Activated CD8-positive, alpha-beta memory T cell treated with anti-CD3 and anti-CD28 coated beads, Interleukin-2, amount 10 ng/mL, durations not matched to agents 7 days and 5 days (primary cell): ENCODE measurements around the gene TRAPPC12. TPM values are rescaled to one million over a fixed set of nuclear protein-coding genes. Genes with fewer than 3 reads are reported as not detected.

Source experiments
- ATAC-seq: fragments of 150-1000 bp; cut with Tn5 transposase; one replicate; pipeline ENCODE4 v1.10.0; 2021; ENCODE audit warnings: moderate library complexity
- CTCF ChIA-PET: fragments of 350-600 bp; sonication (Branson Sonifier 250); formaldehyde crosslinking; loops from one replicate; lab custom pipeline; 2021; ENCODE audit warnings: antibody characterized with exemption; lab: Charles Lee
- DNase-seq: peaks from one replicate; pipeline ENCODE4 v3.0.0-alpha.2; 2020
- H3K27ac Mint-ChIP-seq: one replicate; pipeline ENCODE4 v1.8.0; 2021; ENCODE audit warnings: mild to moderate bottlenecking, mixed read lengths
- H3K27me3 Mint-ChIP-seq: one replicate; pipeline ENCODE4 v1.8.0; 2021; ENCODE audit warnings: mixed read lengths
- H3K36me3 Mint-ChIP-seq: one replicate; pipeline ENCODE4 v1.8.0; 2021; ENCODE audit warnings: mild to moderate bottlenecking, mixed read lengths
- H3K4me1 Mint-ChIP-seq: one replicate; pipeline ENCODE4 v1.8.0; 2021; ENCODE audit warnings: mixed read lengths
- H3K4me3 Mint-ChIP-seq: one replicate; pipeline ENCODE4 v1.8.0; 2021; ENCODE audit warnings: mild to moderate bottlenecking, moderate library complexity, mixed read lengths
- H3K9me3 Mint-ChIP-seq: one replicate; pipeline ENCODE4 v1.8.0; 2022; ENCODE audit warnings: low read depth, mixed read lengths
- total RNA-seq, 2 experiments: library from RNA; stranded (reverse); gene quantifications; one replicate each; pipeline ENCODE4 v1.2.3, GENCODE V29; 2021

TRAPPC12 gene
- total RNA-seq, 2 experiments from 2014 or later: 75.8 to 97.5 TPM

GRCh38 chr2:3466966-3467365 is 87.5 kb downstream of the TRAPPC12 start:
- H3K27ac Mint-ChIP-seq: no peak overlapping the region
- no peak for DNase-seq
- no peak for ATAC-seq
- no peaks in the 10 kb centered on the region for H3K27me3 Mint-ChIP-seq
- H3K4me3 Mint-ChIP-seq: no peak overlapping the region
- H3K4me1 Mint-ChIP-seq: peaks cover 3% of the 10 kb centered on the region
- CTCF ChIA-PET: no interaction called here
- peaks cover 9% of the 10 kb centered on the region for H3K36me3 Mint-ChIP-seq
- no peaks in the 10 kb centered on the region for H3K9me3 Mint-ChIP-seq

DNA sequence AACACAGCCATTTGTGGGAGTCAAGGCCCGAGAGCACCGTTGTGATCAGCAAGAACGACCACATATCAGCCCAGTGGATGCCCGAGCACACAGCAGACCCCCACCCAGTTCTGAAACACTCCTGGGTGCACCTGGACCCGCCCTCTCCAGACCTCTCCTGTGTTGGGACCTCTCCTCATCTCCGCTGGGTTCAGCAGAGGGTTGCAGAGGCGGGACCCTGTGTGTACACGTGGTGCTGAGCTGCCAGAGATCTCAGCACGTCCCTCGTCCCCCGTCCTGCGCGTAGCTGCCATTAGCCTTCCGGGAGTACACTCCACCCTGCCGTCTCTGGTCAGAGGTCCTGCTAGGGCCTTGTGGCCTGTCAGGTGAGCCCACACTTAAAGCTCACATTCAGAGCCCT is 88.2 kb downstream of the TRAPPC12 start:
- DNase-seq (no peak), ATAC-seq (no peak)
- Mint-ChIP-seq H3K4me3 (no peak overlapping the region), H3K36me3 (peaks cover 9% of the 10 kb centered on the region), H3K27ac (no peak overlapping the region), H3K9me3 (no peaks in the 10 kb centered on the region), H3K27me3 (no peaks in the 10 kb centered on the region), H3K4me1 (no peaks in the 10 kb centered on the region)
- CTCF ChIA-PET: no interaction called here

GRCh38 chr2:3468296-3468988 is 88.9 kb downstream of the TRAPPC12 start:
- no peak overlapping the region for H3K4me3 Mint-ChIP-seq
- H3K27ac Mint-ChIP-seq: no peak overlapping the region
- H3K36me3 Mint-ChIP-seq: peaks cover 9% of the 10 kb centered on the region
- H3K9me3 Mint-ChIP-seq: no peaks in the 10 kb centered on the region
- ATAC-seq: no peak
- CTCF ChIA-PET: no interaction called here
- no peak for DNase-seq
- no peaks in the 10 kb centered on the region for H3K27me3 Mint-ChIP-seq
- H3K4me1 Mint-ChIP-seq: no peaks in the 10 kb centered on the region

- no peak for DNase-seq
- CTCF ChIA-PET: no interaction called here
- no peak for ATAC-seq
- no peaks in the 10 kb centered on the region for H3K4me1 Mint-ChIP-seq
- peaks cover 9% of the 10 kb centered on the region for H3K36me3 Mint-ChIP-seq
- no peak overlapping the region for H3K4me3 Mint-ChIP-seq
- no peaks in the 10 kb centered on the region for H3K27me3 Mint-ChIP-seq
- H3K9me3 Mint-ChIP-seq: no peaks in the 10 kb centered on the region
- no peak overlapping the region for H3K27ac Mint-ChIP-seq
These were observed 90.0 kb downstream of the TRAPPC12 start for GRCh38 chr2:3469486-3469885.

- H3K9me3 Mint-ChIP-seq: no peaks in the 10 kb centered on the region
- H3K27ac Mint-ChIP-seq: no peak overlapping the region
- no peaks in the 10 kb centered on the region for H3K27me3 Mint-ChIP-seq
- peaks cover 9% of the 10 kb centered on the region for H3K36me3 Mint-ChIP-seq
- DNase-seq (no peak), ATAC-seq (no peak)
- no peaks in the 10 kb centered on the region for H3K4me1 Mint-ChIP-seq
- H3K4me3 Mint-ChIP-seq: no peak overlapping the region
- CTCF ChIA-PET: no interaction called here
These were observed 90.7 kb downstream of the TRAPPC12 start for GRCh38 chr2:3470166-3470651.

DNA sequence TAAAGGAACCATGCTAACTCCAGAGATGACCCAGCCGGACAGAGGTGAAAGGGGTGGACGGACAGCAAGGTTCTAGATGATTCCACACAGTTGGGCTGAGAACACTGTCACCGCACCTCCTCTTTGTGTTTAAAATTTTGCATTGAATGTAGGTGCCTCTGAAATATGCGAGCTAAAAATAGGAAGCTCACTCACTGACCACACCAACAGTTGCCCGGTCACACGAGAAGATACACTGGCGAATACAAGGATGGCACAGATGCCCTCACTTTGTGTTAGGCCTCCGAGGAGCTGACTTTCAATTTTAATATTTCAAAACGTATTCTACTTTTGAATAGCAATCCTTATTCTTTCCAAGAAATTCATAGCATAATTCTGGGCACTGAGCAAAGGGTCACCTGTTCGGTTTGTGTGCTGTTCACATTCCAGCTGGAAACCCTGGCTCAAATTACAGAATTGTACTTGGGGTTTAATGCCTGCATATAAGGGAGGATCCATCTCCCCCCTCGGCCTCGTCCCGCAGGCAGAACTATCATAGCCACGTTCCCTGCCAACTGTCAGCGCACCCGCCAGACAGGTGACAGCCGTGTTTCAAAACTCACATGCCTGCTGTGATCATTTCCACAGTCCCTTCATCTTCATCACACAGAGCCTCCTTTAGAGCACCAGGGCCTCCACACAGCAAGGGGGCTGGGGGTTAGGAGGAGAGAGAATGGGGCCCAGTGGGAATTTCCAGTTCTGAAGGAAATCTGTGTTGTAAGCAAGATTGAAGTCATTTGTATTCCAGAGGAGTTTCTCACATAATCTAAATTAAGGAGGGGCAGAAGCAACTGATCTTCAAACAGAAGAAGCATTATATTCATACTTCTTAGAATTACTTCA is 91.6 kb downstream of the TRAPPC12 start:
- Mint-ChIP-seq H3K27me3 (no peaks in the 10 kb centered on the region), H3K27ac (no peak overlapping the region), H3K4me1 (no peaks in the 10 kb centered on the region), H3K36me3 (peaks cover 9% of the 10 kb centered on the region), H3K4me3 (no peak overlapping the region), H3K9me3 (no peaks in the 10 kb centered on the region)
- CTCF ChIA-PET: no interaction called here
- ATAC-seq (no peak), DNase-seq (no peak)

DNA sequence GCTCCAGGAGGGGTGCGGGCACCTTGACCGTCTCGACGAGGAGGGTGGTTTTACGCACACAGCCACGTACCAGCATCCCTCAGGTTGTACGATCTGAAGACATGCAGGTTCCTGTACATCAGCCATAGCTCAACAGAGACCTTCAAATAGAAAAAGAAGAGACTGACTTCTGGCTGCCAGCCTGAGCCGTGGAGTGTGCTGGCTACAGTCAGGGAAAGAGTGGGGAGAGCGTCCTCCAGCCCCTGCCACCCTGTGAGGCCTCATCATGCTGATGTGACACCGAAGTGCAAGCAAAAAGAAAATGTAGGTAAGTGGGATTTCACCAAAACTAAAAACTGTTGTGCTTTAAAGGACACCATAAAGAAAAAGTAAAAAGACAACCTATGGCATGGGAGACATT is 92.8 kb downstream of the TRAPPC12 start:
- no peaks in the 10 kb centered on the region for H3K27me3 Mint-ChIP-seq
- DNase-seq: no peak
- CTCF ChIA-PET: no interaction called here
- no peak overlapping the region for H3K4me3 Mint-ChIP-seq
- no peaks in the 10 kb centered on the region for H3K9me3 Mint-ChIP-seq
- no peaks in the 10 kb centered on the region for H3K4me1 Mint-ChIP-seq
- H3K36me3 Mint-ChIP-seq: peaks cover 9% of the 10 kb centered on the region
- ATAC-seq: no peak
- no peak overlapping the region for H3K27ac Mint-ChIP-seq

- no peaks in the 10 kb centered on the region for H3K9me3 Mint-ChIP-seq
- H3K4me1 Mint-ChIP-seq: no peaks in the 10 kb centered on the region
- ATAC-seq (no peak), DNase-seq (no peak)
- H3K27ac Mint-ChIP-seq: no peak overlapping the region
- H3K4me3 Mint-ChIP-seq: no peak overlapping the region
- peaks cover 7% of the 10 kb centered on the region for H3K36me3 Mint-ChIP-seq
- CTCF ChIA-PET: interaction anchor here (0.8 to 0.9 kb wide), 2 partner anchors 10 to 11 kb away, joined by 3 read pairs; no protein-coding TSS in a partner anchor
- no peaks in the 10 kb centered on the region for H3K27me3 Mint-ChIP-seq
These were observed 93.5 kb downstream of the TRAPPC12 start for GRCh38 chr2:3472966-3473365.

- DNase-seq (no peak), ATAC-seq (no peak)
- Mint-ChIP-seq H3K9me3 (no peaks in the 10 kb centered on the region), H3K27ac (no peak overlapping the region), H3K36me3 (peaks cover 1% of the 10 kb centered on the region), H3K4me1 (no peaks in the 10 kb centered on the region), H3K4me3 (no peak overlapping the region), H3K27me3 (no peaks in the 10 kb centered on the region)
- CTCF ChIA-PET: no interaction called here
These were observed 96.3 kb downstream of the TRAPPC12 start for GRCh38 chr2:3475771-3476170.

- Mint-ChIP-seq H3K27ac (no peak overlapping the region), H3K27me3 (no peaks in the 10 kb centered on the region), H3K9me3 (no peaks in the 10 kb centered on the region), H3K4me1 (no peaks in the 10 kb centered on the region), H3K36me3 (peaks cover 1% of the 10 kb centered on the region), H3K4me3 (no peak overlapping the region)
- no peak for ATAC-seq
- CTCF ChIA-PET: interaction anchor here (1.1 kb wide), 1 partner anchor 14 kb away, joined by 3 read pairs; no protein-coding TSS in a partner anchor
- DNase-seq: no peak
These were observed 97.0 kb downstream of the TRAPPC12 start for GRCh38 chr2:3476321-3476984.

DNA sequence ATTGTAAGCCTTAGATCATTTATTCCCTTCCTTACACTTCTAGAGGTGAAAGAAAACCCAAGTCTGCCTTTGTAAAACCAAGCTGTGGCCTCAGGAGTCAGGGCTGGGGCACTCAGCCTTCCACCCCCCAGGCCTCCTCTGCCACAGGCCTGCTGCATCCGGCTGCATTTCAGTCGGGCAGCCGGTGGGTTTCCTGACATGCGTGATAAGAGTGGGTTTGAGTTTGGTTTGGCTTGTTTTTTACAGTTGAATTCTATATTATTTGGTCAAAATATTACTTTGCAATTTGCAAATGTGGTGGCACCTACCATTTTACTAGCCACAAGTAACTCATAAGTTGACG is 97.5 kb downstream of the TRAPPC12 start:
- no peak overlapping the region for H3K27ac Mint-ChIP-seq
- no peak overlapping the region for H3K4me3 Mint-ChIP-seq
- DNase-seq (no peak), ATAC-seq (no peak)
- H3K27me3 Mint-ChIP-seq: no peaks in the 10 kb centered on the region
- H3K9me3 Mint-ChIP-seq: no peaks in the 10 kb centered on the region
- H3K4me1 Mint-ChIP-seq: no peaks in the 10 kb centered on the region
- CTCF ChIA-PET: interaction anchor here (1.1 kb wide), 1 partner anchor 15 kb away, joined by 3 read pairs; no protein-coding TSS in a partner anchor
- peaks cover 1% of the 10 kb centered on the region for H3K36me3 Mint-ChIP-seq

DNA sequence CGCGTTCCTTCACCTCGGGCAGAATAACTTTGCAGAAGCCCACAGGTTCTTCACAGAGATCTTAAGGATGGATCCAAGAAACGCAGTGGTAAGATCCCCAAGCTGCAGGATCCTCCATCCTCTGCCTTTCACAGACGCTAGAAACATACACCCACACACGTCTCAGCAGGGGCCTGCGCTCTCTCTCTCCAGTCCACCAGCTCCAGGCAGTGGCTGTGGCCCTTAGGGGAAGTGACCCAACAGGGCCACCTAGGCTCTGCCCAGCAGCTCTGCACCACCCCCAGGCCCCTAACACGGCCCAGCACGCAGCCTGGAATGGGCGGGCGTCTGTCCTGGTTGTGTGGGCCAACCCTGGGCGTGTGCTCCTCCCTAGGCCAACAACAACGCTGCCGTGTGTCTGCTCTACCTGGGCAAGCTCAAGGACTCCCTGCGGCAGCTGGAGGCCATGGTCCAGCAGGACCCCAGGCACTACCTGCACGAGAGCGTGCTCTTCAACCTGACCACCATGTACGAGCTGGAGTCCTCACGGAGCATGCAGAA is 99.4 kb downstream of the TRAPPC12 start:
- CTCF ChIA-PET: no interaction called here
- no peak overlapping the region for H3K4me3 Mint-ChIP-seq
- peaks cover 1% of the 10 kb centered on the region for H3K36me3 Mint-ChIP-seq
- H3K27me3 Mint-ChIP-seq: no peaks in the 10 kb centered on the region
- no peak for DNase-seq
- no peak for ATAC-seq
- no peaks in the 10 kb centered on the region for H3K9me3 Mint-ChIP-seq
- no peaks in the 10 kb centered on the region for H3K4me1 Mint-ChIP-seq
- H3K27ac Mint-ChIP-seq: no peak overlapping the region
